Measurements from ENCODE around the gene SLC10A7. TPM values are rescaled to one million over a fixed set of nuclear protein-coding genes. Genes with fewer than 3 reads are reported as not detected.
A peak's percentile ranks its signal among the peaks of the same experiment; 100 is the strongest.

The SLC10A7 gene
- total and polyA plus RNA-seq, 2 of the 8 experiments (the other 6 are each of a cell fraction or from before 2014, with no cell fraction given): 2.5 to 2.9 TPM

DNA sequence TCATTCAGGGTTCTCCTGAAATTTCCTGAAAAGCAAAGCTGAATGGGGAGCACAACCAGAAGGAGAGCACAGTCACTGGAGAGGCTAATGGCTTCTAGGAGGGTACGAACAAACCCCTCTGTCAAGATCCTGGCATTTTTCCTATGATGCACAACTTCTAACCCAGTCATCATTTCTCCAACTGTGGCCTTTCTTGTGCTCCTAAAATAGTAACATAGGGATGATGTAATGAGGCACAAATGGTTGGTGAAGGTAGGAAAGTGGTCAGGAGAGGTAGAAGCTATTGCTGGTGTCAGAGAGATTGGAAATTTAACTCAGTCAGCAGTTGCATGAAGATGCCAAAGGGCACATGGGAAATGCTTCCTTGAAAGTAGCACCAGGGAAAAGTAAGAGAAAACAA lies 52.7 kb downstream of the SLC10A7 start:
- H3K56ac ChIP-seq (replicated peaks; ENCODE audit: insufficient read length, low read depth, low read length): no peak overlapping the region
- H3K4me1 ChIP-seq (replicated peaks in 1 of 4; ENCODE audit: control insufficient read depth in 3 of 4, insufficient read depth in 4 of 4, low read length in 3 of 4): peaks cover 0 to 4% (median 2%) of the 10 kb centered on the region in 4 experiments; a peak in 3 of 7 replicates
- H3K4ac ChIP-seq (replicated peaks; ENCODE audit: insufficient read length, low read depth, low read length): no peak overlapping the region
- H3K36me3 ChIP-seq (ENCODE audit: control insufficient read depth in 2 of 4, insufficient read depth in 4 of 4, low read length in 3 of 4): no peaks in the 10 kb centered on the region
- H3K4me2 ChIP-seq (ENCODE audit: insufficient read depth in 1 of 2, low read depth in 2 of 2, low read length in 2 of 2): no peak overlapping the region
- no peak overlapping the region for H4K5ac ChIP-seq (ENCODE audit: insufficient read length, low read depth, low read length)
- H3K27me3 ChIP-seq (replicated peaks in 1 of 4; ENCODE audit: control insufficient read depth in 3 of 4, extremely low read depth in 1 of 4, insufficient read depth in 3 of 4, low read length in 3 of 4): no peaks in the 10 kb centered on the region
- no peak overlapping the region for H3K27ac ChIP-seq (ENCODE audit: low read depth, low read length)
- H4K91ac ChIP-seq (replicated peaks; ENCODE audit: insufficient read length, low read length): no peak overlapping the region
- no peaks in the 10 kb centered on the region for H4K20me1 ChIP-seq (replicated peaks in 1 of 2; ENCODE audit: control insufficient read depth in 1 of 2, insufficient read depth in 2 of 2, low read length in 2 of 2)
- 67% methylated on average over 1 of the region's 1 CpG; no CpG with 5 or more reads in 1 of the 2 experiments for WGBS, 2 experiments (ENCODE audit: extremely low coverage in 1 of 2, insufficient coverage in 1 of 2, insufficient read length in 1 of 2, insufficient replicate concordance in 2 of 2, low coverage in 1 of 2, low lambda C conversion rate in 2 of 2, missing lambda C conversion rate in 1 of 2)
- H2BK12ac ChIP-seq (ENCODE audit: low read depth, low read length): no peak overlapping the region
- FAIRE-seq (no peak), DNase-seq (ENCODE audit: low read depth in 1 of 2, low spot score in 2 of 2) (no peak)
- H4K8ac ChIP-seq (ENCODE audit: extremely low read depth, insufficient read depth, low read length): no peak overlapping the region
- ChIA-PET CTCF (ENCODE audit: partially characterized antibody) (no interaction called here), POLR2A (ENCODE audit: partially characterized antibody) (no interaction called here)
- H3K9me3 ChIP-seq (ENCODE audit: insufficient read depth in 2 of 2, low read depth in 1 of 2, low read length in 1 of 2): no peaks in the 10 kb centered on the region
- H2AFZ ChIP-seq (ENCODE audit: low read length): 0 out of 2 replicates have a peak overlapping the region, but pooled peaks have one; percentile 5
- no peak overlapping the region for H3K23ac ChIP-seq (ENCODE audit: insufficient read length)
- no peak overlapping the region for H2AK5ac ChIP-seq (ENCODE audit: low read depth, low read length)
- no peak overlapping the region for H2BK15ac ChIP-seq (ENCODE audit: low read length)
- H3K14ac ChIP-seq (ENCODE audit: insufficient read length): no peak overlapping the region
- H3K4me3 ChIP-seq (ENCODE audit: extremely low read depth in 1 of 4, insufficient read depth in 2 of 4, low read depth in 3 of 4, low read length in 4 of 4): no peak overlapping the region
- no peak overlapping the region for H3K9ac ChIP-seq (replicated peaks in 1 of 4; ENCODE audit: extremely low read depth in 1 of 4, low read depth in 3 of 4, low read length in 3 of 4)
- no peak overlapping the region for H3K18ac ChIP-seq (ENCODE audit: extremely low read depth, low read length)
- H3K23me2 ChIP-seq (ENCODE audit: low read depth, low read length): no peaks in the 10 kb centered on the region
- no peak overlapping the region for H2BK120ac ChIP-seq (replicated peaks; ENCODE audit: low read depth, low read length)
- no peak overlapping the region for H2BK5ac ChIP-seq (ENCODE audit: low read depth, low read length)
- TF ChIP-seq SP1 (IDR thresholded peaks at IDR 0.05; ENCODE audit: low read depth, low read length) (no peak), RAD21 (IDR thresholded peaks at IDR 0.05 in 1 of 2, conservative IDR thresholded peaks at IDR 0.05 in 1 of 2; ENCODE audit: low read depth in 2 of 2, low read length in 2 of 2) (no peak), SP2 (IDR thresholded peaks at IDR 0.05; ENCODE audit: low read length) (no peak), RFX5 (IDR thresholded peaks at IDR 0.05; ENCODE audit: borderline replicate concordance, low read depth, low read length) (no peak), SAP30 (IDR thresholded peaks at IDR 0.05; ENCODE audit: insufficient read depth, insufficient replicate concordance, low read length) (no peak), FOSL1 (IDR thresholded peaks at IDR 0.05; ENCODE audit: insufficient read depth, low read depth, low read length) (no peak), EGR1 (IDR thresholded peaks at IDR 0.05; ENCODE audit: borderline replicate concordance, low read depth, low read length) (no peak), TBP (IDR thresholded peaks at IDR 0.05; ENCODE audit: low read depth, low read length) (no peak)
- H2BK20ac ChIP-seq (ENCODE audit: low read length): no peak overlapping the region
- no peaks in the 10 kb centered on the region for H3K79me1 ChIP-seq (ENCODE audit: low read depth, low read length)
- no peaks in the 10 kb centered on the region for H3K79me2 ChIP-seq (ENCODE audit: control insufficient read depth in 1 of 2, insufficient read depth in 2 of 2, low read length in 2 of 2)
